Activated B cell treated with CpG ODN at 0.5 μM for 24 hours (primary cell): ENCODE measurements around the gene CHST8. TPM values are rescaled to one million over a fixed set of nuclear protein-coding genes. Genes with fewer than 3 reads are reported as not detected.

ENCODE experiments used
- ATAC-seq: fragments of 200-7000 bp; cut with Tn5 transposase; one replicate; pipeline ENCODE4 v1.10.0; 2021; ENCODE audit warnings: low read depth, mild to moderate bottlenecking, moderate library complexity
- CTCF ChIA-PET: fragments of 350-600 bp; sonication (Branson Sonifier 250); formaldehyde crosslinking; loops from one replicate; lab custom pipeline; 2021; ENCODE audit warnings: antibody characterized with exemption; lab: Charles Lee
- POLR2A ChIA-PET: fragments of 350-600 bp; sonication (Branson Sonifier 250); formaldehyde crosslinking; loops from one replicate; lab custom pipeline; 2021; ENCODE audit warnings: antibody characterized with exemption; lab: Charles Lee
- DNase-seq: peaks from one replicate; pipeline ENCODE4 v3.0.0; 2022
- H3K27ac Mint-ChIP-seq: one replicate; pipeline ENCODE4 v1.8.0; 2020; ENCODE audit warnings: mixed read lengths
- H3K27me3 Mint-ChIP-seq: one replicate; pipeline ENCODE4 v1.8.0; 2021; ENCODE audit warnings: mixed read lengths
- H3K36me3 Mint-ChIP-seq: one replicate; pipeline ENCODE4 v1.8.0; 2021; ENCODE audit warnings: low read depth, mixed read lengths
- H3K4me1 Mint-ChIP-seq: one replicate; pipeline ENCODE4 v1.8.0; 2021; ENCODE audit warnings: mixed read lengths
- H3K4me3 Mint-ChIP-seq: one replicate; pipeline ENCODE4 v1.8.0; 2020; ENCODE audit warnings: mild to moderate bottlenecking, mixed read lengths
- H3K9me3 Mint-ChIP-seq: one replicate; pipeline ENCODE4 v1.8.0; 2020; ENCODE audit warnings: mixed read lengths
- CTCF ChIP-seq: fragments of 200-600 bp; IDR thresholded peaks from one replicate; pipeline ENCODE4 v1.8.0; 2022; ENCODE audit warnings: antibody characterized with exemption, mild to moderate bottlenecking
- intact Hi-C: fragments of 100-400 bp; cut with micrococcal nuclease; formaldehyde crosslinking; loops from one replicate; pipeline ENCODE4 v1.15.1; 2024
- total RNA-seq: library from RNA; stranded (reverse); gene quantifications from 2 replicates; pipeline ENCODE4 v1.2.3, GENCODE V29; 2022

CHST8 gene
- total RNA-seq, 1 donor from 2014 or later, result not detected

- Mint-ChIP-seq H3K9me3 (no peaks in the 10 kb centered on the region), H3K27me3 (no peaks in the 10 kb centered on the region), H3K27ac (no peak overlapping the region), H3K4me1 (peaks cover 6% of the 10 kb centered on the region), H3K36me3 (no peaks in the 10 kb centered on the region), H3K4me3 (no peak overlapping the region)
- intact Hi-C loops, result no loop called here
- ChIA-PET CTCF (no interaction called here), POLR2A (no interaction called here)
- ATAC-seq (no peak), DNase-seq (no peak)
- no peak for TF ChIP-seq CTCF
These were observed 190.9 kb downstream of the CHST8 start for GRCh38 chr19:33812388-33813330.

GRCh38 chr19:33813391-33814101 is 191.8 kb downstream of the CHST8 start:
- Mint-ChIP-seq H3K9me3 (no peaks in the 10 kb centered on the region), H3K36me3 (no peaks in the 10 kb centered on the region), H3K4me1 (peaks cover 14% of the 10 kb centered on the region), H3K4me3 (no peak overlapping the region), H3K27ac (no peak overlapping the region), H3K27me3 (no peaks in the 10 kb centered on the region)
- CTCF ChIA-PET, result no interaction called here
- intact Hi-C loops, result no loop called here
- DNase-seq, result no peak
- POLR2A ChIA-PET, result no interaction called here
- no peak for TF ChIP-seq CTCF
- no peak for ATAC-seq

- H3K27ac Mint-ChIP-seq, result no peak overlapping the region
- H3K36me3 Mint-ChIP-seq, result no peaks in the 10 kb centered on the region
- intact Hi-C loops, result no loop called here
- H3K4me3 Mint-ChIP-seq, result no peak overlapping the region
- H3K4me1 Mint-ChIP-seq, result peaks cover 23% of the 10 kb centered on the region
- no peak for TF ChIP-seq CTCF
- ChIA-PET CTCF (no interaction called here), POLR2A (no interaction called here)
- DNase-seq (no peak), ATAC-seq (no peak)
- H3K27me3 Mint-ChIP-seq, result no peaks in the 10 kb centered on the region
- H3K9me3 Mint-ChIP-seq, result no peaks in the 10 kb centered on the region
These were observed 192.7 kb downstream of the CHST8 start for GRCh38 chr19:33814181-33815165.

GRCh38 chr19:33815380-33816340 is 193.9 kb downstream of the CHST8 start:
- POLR2A ChIA-PET, result no interaction called here

More at GRCh38 chr19:33815380-33816340, 193.9 kb downstream of the CHST8 start:
- Mint-ChIP-seq H3K4me3 (no peak overlapping the region), H3K27me3 (no peaks in the 10 kb centered on the region), H3K36me3 (no peaks in the 10 kb centered on the region), H3K9me3 (no peaks in the 10 kb centered on the region), H3K4me1 (peaks cover 28% of the 10 kb centered on the region), H3K27ac (no peak overlapping the region)
- ATAC-seq (no peak), DNase-seq (no peak)
- CTCF ChIA-PET, result no interaction called here
- no peak for TF ChIP-seq CTCF
- intact Hi-C loops, result no loop called here
